PC-9 (cell line): Measurements from ENCODE around the gene HID1.

ENCODE experiments used
- CTCF ChIP-seq: fragments of 200-600 bp; sonication (generic); conservative IDR thresholded peaks from 2 replicates; pipeline ENCODE4 v1.6.1; 2017; ENCODE audit warnings: mixed run types, antibody characterized with exemption, mild to moderate bottlenecking, moderate library complexity
- EZH2 ChIP-seq: fragments of 200-600 bp; sonication (generic); IDR thresholded peaks from 2 replicates; pipeline ENCODE4 v1.8.0; 2017; ENCODE audit warnings: antibody characterized with exemption, low read depth

DNA sequence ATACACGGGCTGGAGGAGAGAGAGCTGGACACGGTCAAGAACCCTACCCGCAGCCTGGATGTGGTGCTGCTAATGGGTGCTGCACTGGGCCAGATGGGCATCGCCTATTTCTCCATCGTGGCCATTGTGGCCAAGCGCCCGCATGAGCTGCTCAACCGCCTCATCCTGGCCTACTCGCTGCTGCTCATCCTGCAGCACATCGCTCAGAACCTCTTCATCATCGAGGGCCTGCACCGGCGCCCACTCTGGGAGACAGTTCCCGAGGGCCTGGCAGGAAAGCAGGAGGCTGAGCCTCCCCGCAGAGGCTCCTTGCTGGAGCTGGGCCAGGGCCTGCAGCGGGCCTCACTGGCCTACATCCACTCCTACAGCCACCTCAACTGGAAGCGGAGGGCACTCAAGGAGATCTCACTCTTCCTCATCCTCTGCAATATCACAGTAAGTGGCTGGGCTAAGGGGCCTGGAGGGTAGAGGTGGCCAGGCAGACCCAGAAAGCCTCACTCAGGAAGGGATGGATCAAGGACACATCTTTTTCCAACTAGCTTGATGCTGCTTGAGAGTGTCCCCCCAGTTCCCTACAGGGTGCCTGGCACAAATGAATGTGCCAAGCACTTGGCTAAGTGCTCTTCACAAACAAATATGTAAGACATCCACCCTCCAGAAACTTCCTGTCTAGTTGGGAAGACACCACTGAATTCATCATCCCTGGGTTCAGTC, 25.4 kb downstream of the HID1 start:
- TF ChIP-seq CTCF (no peak), EZH2 (no peak)
